Adipose tissue (tissue), 3 donors: ENCODE measurements around the gene KRT76. TPM values are rescaled to one million over a fixed set of nuclear protein-coding genes. Genes with fewer than 3 reads are reported as not detected.
"Not testable (repeated sequence)": the region's sequence is repeated elsewhere in the genome, so short reads cannot be mapped to it uniquely, and the experiment has no call there.

Source experiments
- H3K27ac ChIP-seq: one replicate; pipeline ENCODE4 v1.5.1; 2013; ENCODE audit warnings: low read depth, low read length
- WGBS, 3 donors: extraction: QIAGEN DNeasy Blood & Tissue Kit; methylation state at CpG; one replicate each; pipeline ENCODE4 v1.1.7; 2013; 5-methylcytosine and 5-hydroxymethylcytosine counted together
- polyA plus RNA-seq, 3 donors: library from polyadenylated mRNA; stranded (reverse); fragments of 200-250 nt; gene quantifications; one replicate each; pipeline ENCODE4 v1.2.3, GENCODE V29; 2013
- donor health status: healthy with polysubstance abuse.
- donor health status: Bipolar disorder and iron deficiency.
- donor health status: healthy.

Gene KRT76
- polyA plus RNA-seq, 3 donors, result not detected

- no peak overlapping the region for H3K27ac ChIP-seq
These were observed 25.4 kb downstream of the KRT76 start for GRCh38 chr12:52751795-52752194.

- 39 to 64% (median 58%) methylated on average over 3 of the region's 3 CpGs for WGBS, 3 donors
- H3K27ac ChIP-seq, result not testable (repeated sequence)
These were observed 26.6 kb downstream of the KRT76 start for GRCh38 chr12:52750532-52750931.

- H3K27ac ChIP-seq, result no peak overlapping the region
- 73 to 85% (median 83%) methylated on average over 3 of the region's 3 CpGs for WGBS, 3 donors
These were observed 27.3 kb downstream of the KRT76 start for GRCh38 chr12:52749827-52750226.

- WGBS, 3 donors, result 47 to 68% (median 48%) methylated on average over 14 of the region's 14 CpGs
- H3K27ac ChIP-seq, result no peak overlapping the region
These were observed 28.6 kb downstream of the KRT76 start for GRCh38 chr12:52748578-52748977.

GRCh38 chr12:52745554-52745953, 31.6 kb downstream of the KRT76 start:
- WGBS, 3 donors, result 69 to 81% (median 78%) methylated on average over 5 of the region's 5 CpGs
- no peak overlapping the region for H3K27ac ChIP-seq

- no peak overlapping the region for H3K27ac ChIP-seq
- 65 to 80% (median 68%) methylated on average over 1 of the region's 1 CpG for WGBS, 3 donors
These were observed 32.5 kb downstream of the KRT76 start for GRCh38 chr12:52744493-52745156.

GRCh38 chr12:52742822-52743457, 34.2 kb downstream of the KRT76 start:
- no peak overlapping the region for H3K27ac ChIP-seq
- WGBS, 3 donors, result 63 to 73% (median 70%) methylated on average over 3 of the region's 3 CpGs

- no peak overlapping the region for H3K27ac ChIP-seq
- WGBS, 3 donors, result 62 to 77% (median 71%) methylated on average over 7 of the region's 7 CpGs
These were observed 35.0 kb downstream of the KRT76 start for GRCh38 chr12:52742196-52742580.

GRCh38 chr12:52741375-52742195, 35.6 kb downstream of the KRT76 start:
- 16 to 19% (median 17%) methylated on average over 16 of the region's 16 CpGs for WGBS, 3 donors
- no peak overlapping the region for H3K27ac ChIP-seq

- H3K27ac ChIP-seq, result no peak overlapping the region
These were observed 36.6 kb downstream of the KRT76 start for GRCh38 chr12:52740584-52740983.

- no peak overlapping the region for H3K27ac ChIP-seq
These were observed 37.2 kb downstream of the KRT76 start for GRCh38 chr12:52739963-52740362.

- no peak overlapping the region for H3K27ac ChIP-seq
- 66 to 75% (median 73%) methylated on average over 5 of the region's 5 CpGs for WGBS, 3 donors
These were observed 41.1 kb downstream of the KRT76 start for GRCh38 chr12:52735816-52736632.

- 70 to 75% (median 75%) methylated on average over 8 of the region's 8 CpGs for WGBS, 3 donors
- H3K27ac ChIP-seq, result no peak overlapping the region
These were observed 42.0 kb downstream of the KRT76 start for GRCh38 chr12:52735106-52735505.

GRCh38 chr12:52730793-52731192, 46.4 kb downstream of the KRT76 start:
- WGBS, 3 donors, result 45 to 82% (median 47%) methylated on average over 2 of the region's 2 CpGs
- no peak overlapping the region for H3K27ac ChIP-seq

GRCh38 chr12:52730383-52730782, 46.8 kb downstream of the KRT76 start:
- whole genome bisulfite sequencing, 3 donors, result 80 to 89% (median 86%) methylated on average over 13 of the region's 13 CpGs
- H3K27ac ChIP-seq, result no peak overlapping the region

GRCh38 chr12:52729147-52729546, 48.0 kb downstream of the KRT76 start:
- H3K27ac ChIP-seq, result no peak overlapping the region

GRCh38 chr12:52728374-52728773, 48.8 kb downstream of the KRT76 start:
- H3K27ac ChIP-seq, result no peak overlapping the region
- 85 to 93% (median 88%) methylated on average over 2 of the region's 2 CpGs for WGBS, 3 donors

More at GRCh38 chr12:52729147-52729546, 48.0 kb downstream of the KRT76 start:
- 77 to 85% (median 79%) methylated on average over 10 of the region's 10 CpGs for WGBS, 3 donors

- H3K27ac ChIP-seq, result no peak overlapping the region
- WGBS, 3 donors, result 63 to 83% (median 82%) methylated on average over 4 of the region's 4 CpGs
These were observed 50.1 kb downstream of the KRT76 start for GRCh38 chr12:52727037-52727436.

GRCh38 chr12:52726451-52726850, 50.7 kb downstream of the KRT76 start:
- H3K27ac ChIP-seq, result no peak overlapping the region
- 63 to 72% (median 64%) methylated on average over 2 of the region's 2 CpGs for WGBS, 3 donors
